Measurements from ENCODE around the gene GPN2. TPM values are rescaled to one million over a fixed set of nuclear protein-coding genes. Genes with fewer than 3 reads are reported as not detected.
A peak's percentile ranks its signal among the peaks of the same experiment; 100 is the strongest.

The GPN2 gene
- total RNA-seq, 4 donors from 2014 or later, result 8.9 to 10.0 (median 9.8) TPM

- peak within 1 kb of the TSS; percentile 85 to 97 (median 88) for H3K4me3 ChIP-seq
- no peaks in the 10 kb centered on the region for H3K27me3 ChIP-seq
- peak within 1 kb of the TSS; percentile 86 to 94 (median 90) for H3K27ac ChIP-seq
- TF ChIP-seq POLR2A (IDR thresholded peaks at IDR 0.05) (peak; percentile 90 to 94), CTCF (IDR thresholded peaks at IDR 0.05 in 4 of 5, conservative IDR thresholded peaks at IDR 0.05 in 1 of 5) (no peak)
- no peaks in the 10 kb centered on the region for H3K9me3 ChIP-seq
- in situ Hi-C loops (cut with MboI; ENCODE audit: low sequenced_read_pairs in 4 of 4) (no loop called here), intact Hi-C loops (cut with DNase I; ENCODE audit: low total_unique reads) (loop anchor here (2.0 kb wide), 1 partner anchor 31 kb away; the partner anchor contains the start of gene GPN2)
- peaks cover 0 to 26% of the 10 kb centered on the region in 2 donors for H3K36me3 ChIP-seq
- ATAC-seq (peak; percentile 99), DNase-seq (peak; percentile 97)
- peaks cover 16 to 20% of the 10 kb centered on the region in 2 donors for H3K4me1 ChIP-seq
Observed at GRCh38 chr1:26921540-26922430, 31.7 kb upstream of the GPN2 start, which contains the start of gene NUDC. NUDC (plus strand) TSS chr1:26921743; CDS start chr1:26921849, 106 bp downstream.

- peak overlapping the region; percentile 85 to 97 (median 88) for H3K4me3 ChIP-seq
- ATAC-seq, result peak; percentile 63
- peaks cover 16 to 20% of the 10 kb centered on the region in 2 donors for H3K4me1 ChIP-seq
- in situ Hi-C loops (cut with MboI; ENCODE audit: low sequenced_read_pairs in 4 of 4), result no loop called here
- intact Hi-C loops (cut with DNase I; ENCODE audit: low total_unique reads), result loop anchor here (2.0 kb wide), 1 partner anchor 30 kb away; the partner anchor contains the start of gene GPN2
- H3K9me3 ChIP-seq, result no peaks in the 10 kb centered on the region
- DNase-seq, result no peak
- peaks cover 0 to 20% of the 10 kb centered on the region in 2 donors for H3K36me3 ChIP-seq
- TF ChIP-seq POLR2A (IDR thresholded peaks at IDR 0.05) (no peak), CTCF (IDR thresholded peaks at IDR 0.05 in 4 of 5, conservative IDR thresholded peaks at IDR 0.05 in 1 of 5) (no peak)
- H3K27ac ChIP-seq, result peak overlapping the region; percentile 86 to 94 (median 90)
- H3K27me3 ChIP-seq, result no peaks in the 10 kb centered on the region
Observed at GRCh38 chr1:26921126-26921539, 31.1 kb upstream of the GPN2 start.

GRCh38 chr1:26915204-26915842, 25.2 kb upstream of the GPN2 start:
- in situ Hi-C loops (cut with MboI; ENCODE audit: low sequenced_read_pairs in 4 of 4), result no loop called here
- peak overlapping the region in 2 of 4 donors; percentile 73 for H3K27ac ChIP-seq

GRCh38 chr1:26913754-26914619, 23.9 kb upstream of the GPN2 start, which contains the start of gene NR0B2:
NR0B2 (minus strand) TSS chr1:26913975; CDS start chr1:26913940, 35 bp downstream.
- in situ Hi-C loops (cut with MboI; ENCODE audit: low sequenced_read_pairs in 4 of 4) (no loop called here), intact Hi-C loops (cut with DNase I; ENCODE audit: low total_unique reads) (no loop called here)
- H3K4me3 ChIP-seq, result peak within 1 kb of the TSS in 1 of 4 donors; percentile 18
- TF ChIP-seq POLR2A (IDR thresholded peaks at IDR 0.05) (no peak), CTCF (IDR thresholded peaks at IDR 0.05 in 4 of 5, conservative IDR thresholded peaks at IDR 0.05 in 1 of 5) (no peak)
- H3K36me3 ChIP-seq, result no peaks in the 10 kb centered on the region
- H3K9me3 ChIP-seq, result no peaks in the 10 kb centered on the region
- ATAC-seq (peak; percentile 71 to 79), DNase-seq (peak; percentile 33 to 57)
- no peaks in the 10 kb centered on the region for H3K27me3 ChIP-seq
- H3K4me1 ChIP-seq, result peaks cover 8 to 9% of the 10 kb centered on the region in 2 donors
- peak within 1 kb of the TSS; percentile 72 to 74 (median 73) for H3K27ac ChIP-seq

More at GRCh38 chr1:26915204-26915842, 25.2 kb upstream of the GPN2 start:
- Histone ChIP-seq H3K4me1 (peaks cover 8 to 9% of the 10 kb centered on the region in 2 donors), H3K4me3 (no peak overlapping the region), H3K27me3 (no peaks in the 10 kb centered on the region), H3K36me3 (no peaks in the 10 kb centered on the region), H3K9me3 (no peaks in the 10 kb centered on the region)
- DNase-seq (peak in 1 of 2 donors; percentile 53), ATAC-seq (peak in 1 of 2 donors; percentile 49)
- TF ChIP-seq POLR2A (IDR thresholded peaks at IDR 0.05), result no peak
- intact Hi-C loops (cut with DNase I; ENCODE audit: low total_unique reads), result no loop called here

Data from gastrocnemius medialis (tissue), 4 donors.